HEK293T (cell line): ENCODE results near the gene BLZF1.
"Not testable (repeated sequence)": the region's sequence is repeated elsewhere in the genome, so short reads cannot be mapped to it uniquely, and the experiment has no call there.

Source experiments
- CTCF ChIA-PET: fragments of 350-600 bp; formaldehyde crosslinking; extraction: SDS; loops from one replicate; lab custom pipeline; 2021; ENCODE audit warnings: antibody characterized with exemption, inconsistent platforms; lab: Yijun Ruan, JAX
- POLR2A ChIA-PET: fragments of 350-600 bp; formaldehyde crosslinking; extraction: SDS; loops from one replicate; lab custom pipeline; 2020; ENCODE audit warnings: antibody characterized with exemption, inconsistent platforms; lab: Yijun Ruan, JAX
- DNase-seq: peaks from one replicate; pipeline ENCODE4 v3.0.0; 2012; ENCODE audit warnings: mixed read lengths; ENCODE audit errors: extremely low spot score
- ARNT ChIP-seq: fragments of 450-650 bp; IDR thresholded peaks from 2 replicates; pipeline ENCODE4 v1.6.1; 2017; ENCODE audit warnings: mild to moderate bottlenecking
- BHLHE40 ChIP-seq: fragments of 450-650 bp; IDR thresholded peaks from 2 replicates; pipeline ENCODE4 v1.6.1; 2016; ENCODE audit warnings: mild to moderate bottlenecking, moderate library complexity, borderline replicate concordance
- CTBP1 ChIP-seq: fragments of 450-650 bp; IDR thresholded peaks from 2 replicates; pipeline ENCODE4 v1.6.1; 2016; ENCODE audit warnings: borderline replicate concordance
- ELF4 ChIP-seq: fragments of 450-650 bp; IDR thresholded peaks from 2 replicates; pipeline ENCODE4 v1.6.1; 2017; ENCODE audit warnings: antibody characterized with exemption
- FOXA1 ChIP-seq: fragments of 450-650 bp; IDR thresholded peaks from 2 replicates; pipeline ENCODE4 v1.6.1; 2016; ENCODE audit warnings: mild to moderate bottlenecking
- FOXK2 ChIP-seq: fragments of 450-650 bp; IDR thresholded peaks from 2 replicates; pipeline ENCODE4 v1.6.1; 2016; ENCODE audit warnings: mild to moderate bottlenecking
- FOXM1 ChIP-seq: fragments of 450-650 bp; IDR thresholded peaks from 2 replicates; pipeline ENCODE4 v1.6.1; 2017; ENCODE audit warnings: mild to moderate bottlenecking, borderline replicate concordance
- HDGF ChIP-seq: fragments of 450-650 bp; IDR thresholded peaks from 2 replicates; pipeline ENCODE4 v1.6.1; 2017; ENCODE audit warnings: antibody characterized with exemption, borderline replicate concordance
- L3MBTL2 ChIP-seq: fragments of 450-650 bp; conservative IDR thresholded peaks from 2 replicates; pipeline ENCODE4 v1.6.1; 2016; ENCODE audit warnings: mild to moderate bottlenecking
- LEF1 ChIP-seq: fragments of 450-650 bp; IDR thresholded peaks from 2 replicates; pipeline ENCODE4 v1.6.1; 2017; ENCODE audit warnings: mild to moderate bottlenecking, borderline replicate concordance
- NFRKB ChIP-seq: fragments of 450-650 bp; IDR thresholded peaks from 2 replicates; pipeline ENCODE4 v1.6.1; 2016; ENCODE audit warnings: mild to moderate bottlenecking, moderate library complexity
- PKNOX1 ChIP-seq: fragments of 450-650 bp; IDR thresholded peaks from 2 replicates; pipeline ENCODE4 v1.6.1; 2016
- SP1 ChIP-seq: fragments of 450-650 bp; IDR thresholded peaks from 2 replicates; pipeline ENCODE4 v1.6.1; 2017
- SUZ12 ChIP-seq: fragments of 450-650 bp; IDR thresholded peaks from 2 replicates; pipeline ENCODE4 v1.6.1; 2016; ENCODE audit warnings: mild to moderate bottlenecking
- TARDBP ChIP-seq: fragments of 450-650 bp; IDR thresholded peaks from 2 replicates; pipeline ENCODE4 v1.6.1; 2016
- ZNF384 ChIP-seq: fragments of 450-650 bp; IDR thresholded peaks from 2 replicates; pipeline ENCODE4 v1.6.1; 2016

The BLZF1 gene

DNA sequence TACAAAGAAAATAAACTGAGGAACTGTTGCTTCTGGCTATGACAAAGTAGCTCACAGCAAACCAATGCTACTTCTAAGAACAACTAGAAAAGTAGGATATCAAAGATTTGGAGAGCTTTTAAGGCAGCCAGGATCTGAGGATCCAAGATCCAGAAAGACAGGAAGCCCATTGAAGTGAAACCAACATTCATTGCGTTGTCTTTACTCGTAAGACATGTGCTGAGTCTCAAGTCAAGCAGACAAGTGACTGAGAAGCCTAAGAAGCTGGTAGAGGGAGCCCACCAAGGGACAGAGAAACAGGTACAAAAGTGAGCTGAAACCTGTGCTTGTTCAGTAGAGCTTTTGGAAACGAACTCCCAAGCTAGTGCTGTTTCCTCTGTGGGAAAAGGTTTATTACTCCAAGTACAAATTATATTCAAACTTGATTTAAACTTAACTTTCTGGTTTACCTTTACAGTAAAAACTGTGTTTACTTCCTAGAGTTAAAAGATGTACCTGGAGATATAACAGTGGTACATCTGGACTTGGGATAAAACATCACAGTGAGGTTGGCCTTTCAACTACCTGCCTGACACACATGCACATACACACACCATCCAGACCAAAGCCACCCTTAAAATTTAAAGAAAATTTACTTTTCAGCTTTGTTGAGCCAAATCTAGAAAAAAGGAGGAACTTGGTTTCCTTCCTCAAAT, 41.6 kb upstream of the BLZF1 start:
- TF ChIP-seq NFRKB = no peak
- no peak for TF ChIP-seq SP1
- no peak for TF ChIP-seq LEF1
- no peak for TF ChIP-seq FOXM1
- TF ChIP-seq L3MBTL2 = no peak
- TF ChIP-seq FOXA1 = no peak
- no peak for TF ChIP-seq ARNT
- TF ChIP-seq CTBP1 = no peak
- TF ChIP-seq ZNF384 = no peak
- no peak for TF ChIP-seq FOXK2
- no peak for TF ChIP-seq HDGF
- TF ChIP-seq PKNOX1 = no peak
- TF ChIP-seq BHLHE40 = no peak
- ChIA-PET CTCF (no interaction called here), POLR2A (interaction anchor here (1.5 kb wide), 1 partner anchor 10 kb away, joined by 3 read pairs; no protein-coding TSS in a partner anchor)
- no peak for DNase-seq

- no peak for DNase-seq
- CTCF ChIA-PET = no interaction called here
- no peak for TF ChIP-seq BHLHE40
- no peak for TF ChIP-seq TARDBP
- no peak for TF ChIP-seq FOXA1
- no peak for TF ChIP-seq LEF1
- TF ChIP-seq ARNT = no peak
- TF ChIP-seq ZNF384 = no peak
- no peak for TF ChIP-seq NFRKB
- no peak for TF ChIP-seq PKNOX1
- no peak for TF ChIP-seq HDGF
- no peak for TF ChIP-seq SP1
- POLR2A ChIA-PET = interaction anchor here (1.5 kb wide), 1 partner anchor 9 kb away, joined by 3 read pairs; no protein-coding TSS in a partner anchor
Measured at GRCh38 chr1:169326956-169327268, 41.1 kb upstream of the BLZF1 start.

GRCh38 chr1:169327875-169328274, 40.1 kb upstream of the BLZF1 start:
- no peak for DNase-seq
- ChIA-PET CTCF (no interaction called here), POLR2A (no interaction called here)
- TF ChIP-seq SP1 (no peak), BHLHE40 (no peak), NFRKB (no peak), FOXA1 (no peak), ARNT (no peak), LEF1 (no peak), CTBP1 (no peak), PKNOX1 (no peak), ELF4 (no peak), FOXM1 (no peak), L3MBTL2 (no peak), HDGF (no peak), SUZ12 (no peak), TARDBP (no peak), FOXK2 (no peak), ZNF384 (no peak)

DNA sequence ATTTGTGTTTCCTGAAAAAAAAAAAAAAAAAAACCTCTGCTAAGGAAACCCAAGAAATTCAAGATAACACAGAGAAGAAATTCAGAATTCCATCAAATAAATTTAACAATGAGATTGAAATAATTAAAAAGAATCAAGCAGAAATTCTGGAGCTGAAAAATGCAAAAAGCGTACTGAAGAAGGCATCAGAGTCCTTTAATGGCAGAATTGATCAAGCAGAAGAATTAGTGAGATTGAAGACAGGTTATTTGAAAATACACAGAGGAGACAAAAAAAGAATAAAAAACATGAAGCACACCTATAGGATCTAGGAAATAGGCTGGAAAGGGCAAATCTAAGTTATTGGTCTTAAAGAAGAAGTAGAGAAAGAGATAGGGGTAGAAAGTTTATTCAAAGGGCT, 38.6 kb upstream of the BLZF1 start:
- TF ChIP-seq L3MBTL2 (no peak), FOXK2 (no peak), FOXA1 (no peak), ARNT (no peak), ELF4 (no peak), FOXM1 (no peak), CTBP1 (no peak), LEF1 (no peak), HDGF (no peak), TARDBP (no peak), SP1 (no peak)
- no peak for DNase-seq
- ChIA-PET POLR2A (no interaction called here), CTCF (no interaction called here)

GRCh38 chr1:169330927-169331326, 37.1 kb upstream of the BLZF1 start:
- ChIA-PET POLR2A (no interaction called here), CTCF (no interaction called here)
- TF ChIP-seq TARDBP (no peak), ZNF384 (no peak), FOXM1 (no peak)
- no peak for DNase-seq

DNA sequence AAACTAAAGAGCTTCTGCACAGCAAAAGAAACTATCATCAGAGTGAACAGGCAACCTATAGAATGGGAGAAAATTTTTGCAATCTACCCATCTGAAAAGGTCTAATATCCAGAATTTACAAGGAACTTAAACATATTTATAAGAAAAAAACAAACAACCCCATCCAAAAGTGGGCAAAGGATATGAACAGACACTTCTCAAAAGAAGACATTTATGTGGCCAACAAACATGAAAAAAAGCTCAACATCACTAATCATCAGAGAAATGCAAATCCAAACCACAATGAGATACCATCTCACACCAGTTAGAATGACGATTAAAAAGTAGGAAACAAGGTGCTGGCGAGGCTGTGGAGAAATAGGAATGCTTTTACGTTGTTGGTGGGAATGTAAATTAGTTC, 33.3 kb upstream of the BLZF1 start:
- DNase-seq, POLR2A ChIA-PET, CTCF ChIA-PET: not testable (repeated sequence)

DNA sequence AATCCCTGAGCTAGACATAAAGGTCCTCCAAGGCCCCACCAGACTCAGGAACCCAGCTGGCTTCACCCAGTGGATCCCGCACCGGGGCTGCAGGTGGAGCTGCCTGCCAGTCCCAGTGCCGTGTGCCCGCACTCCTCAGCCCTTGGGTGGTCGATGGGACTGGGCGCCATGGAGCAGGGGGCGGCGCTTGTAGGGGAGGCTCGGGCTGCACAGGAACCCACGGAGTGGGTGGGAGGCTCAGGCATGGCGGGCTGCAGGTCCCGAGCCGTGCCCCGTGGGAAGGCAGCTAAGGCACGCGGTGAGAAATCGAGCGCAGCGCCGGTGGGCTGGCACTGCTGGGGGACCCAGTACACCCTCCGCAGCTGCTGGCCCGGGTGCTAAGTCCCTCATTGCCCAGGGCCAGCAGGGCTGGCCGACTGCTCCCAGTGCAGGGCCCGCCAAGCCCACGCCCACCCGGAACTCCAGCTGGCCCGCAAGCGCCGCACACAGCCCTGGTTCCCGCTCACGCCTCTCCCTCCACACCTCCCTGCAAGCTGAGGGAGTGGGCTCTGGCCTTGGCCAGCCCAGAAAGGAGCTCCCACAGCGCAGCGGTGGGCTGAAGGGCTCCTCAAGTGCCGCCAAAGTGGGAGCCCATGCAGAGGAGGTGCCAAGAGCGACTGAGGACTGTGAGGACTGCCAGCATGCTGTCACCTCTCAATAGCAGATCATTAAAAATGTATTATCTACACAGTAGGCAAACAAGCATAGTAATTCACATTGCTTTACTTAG, 30.9 kb upstream of the BLZF1 start:
- POLR2A ChIA-PET, DNase-seq, CTCF ChIA-PET: not testable (repeated sequence)
